GM21825 (cell line): ENCODE data around the gene FANCC.

Source experiments
- ATAC-seq: cut with Tn5 transposase; IDR thresholded peaks from one replicate; pipeline ENCODE4 v1.9.1; 2021; ENCODE audit warnings: mild to moderate bottlenecking, moderate library complexity; ENCODE audit not compliant: unreplicated experiment

The FANCC gene

GRCh38 chr9:95076696-95077052 is 240.8 kb downstream of the FANCC start:
- ATAC-seq: no peak

GRCh38 chr9:95075700-95076099 is 241.8 kb downstream of the FANCC start:
- no peak for ATAC-seq

DNA sequence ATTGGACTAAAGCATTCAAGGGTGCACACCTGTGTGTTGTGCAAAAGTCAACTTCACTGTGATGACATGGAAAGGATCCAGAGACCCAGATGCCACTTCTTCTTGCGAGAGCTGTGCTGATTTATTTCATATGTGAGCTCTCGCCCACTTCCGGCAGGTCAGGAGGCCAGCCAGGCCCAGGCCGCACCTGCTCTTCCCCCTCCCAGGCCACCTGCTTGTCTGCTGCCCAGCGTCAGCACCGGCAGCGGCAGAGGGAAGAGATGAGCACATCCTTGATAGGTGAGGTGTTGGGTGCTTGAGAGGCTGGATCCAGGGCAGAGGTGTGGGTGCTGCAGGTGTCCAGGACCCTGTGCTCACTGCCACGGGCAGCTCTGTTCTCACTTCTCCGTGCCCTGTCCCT is 242.9 kb downstream of the FANCC start:
- ATAC-seq: no peak

DNA sequence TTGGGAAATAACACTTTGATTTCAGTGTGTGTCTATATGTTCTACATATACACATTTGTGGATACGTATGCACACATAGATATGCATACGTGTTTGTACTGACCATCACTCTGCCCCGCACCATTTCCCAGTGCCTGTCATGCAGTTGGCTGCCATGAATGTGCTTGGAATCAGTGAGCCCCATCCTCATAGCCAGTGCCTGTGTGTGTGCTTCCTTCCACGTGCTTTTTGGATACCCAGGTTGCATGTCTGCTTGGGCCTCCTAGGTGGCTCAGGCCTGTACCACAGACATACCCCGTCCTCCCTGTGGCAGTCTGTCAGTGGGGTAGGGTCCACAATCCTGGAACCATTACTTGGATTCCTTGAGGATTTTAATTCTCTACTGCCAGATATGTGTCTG is 243.6 kb downstream of the FANCC start:
- no peak for ATAC-seq

- ATAC-seq: no peak
Measured at GRCh38 chr9:95073042-95073607, 244.4 kb downstream of the FANCC start.

GRCh38 chr9:95071925-95072324 is 245.6 kb downstream of the FANCC start:
- no peak for ATAC-seq

DNA sequence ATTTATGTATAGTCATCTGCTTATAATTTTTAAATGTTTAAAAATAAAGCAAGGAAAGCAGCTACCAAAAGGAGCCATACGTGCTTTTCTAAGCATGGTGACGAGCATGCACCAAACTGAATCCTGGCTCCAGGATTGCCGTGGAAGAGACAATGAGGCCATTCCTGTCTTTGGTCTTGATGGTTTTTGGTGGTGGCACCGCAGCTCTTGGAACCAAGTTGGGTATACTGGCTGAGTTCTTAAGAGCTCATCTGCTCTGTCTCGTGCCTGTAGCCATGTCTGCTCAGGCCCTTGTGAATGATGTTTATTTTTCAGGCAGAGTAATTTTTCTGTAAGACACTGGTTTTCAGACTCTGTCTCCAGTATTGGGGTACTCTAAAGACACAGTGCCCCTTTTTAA is 246.1 kb downstream of the FANCC start:
- ATAC-seq: no peak

GRCh38 chr9:95070549-95071021 is 246.9 kb downstream of the FANCC start:
- no peak for ATAC-seq

- no peak for ATAC-seq
Measured at GRCh38 chr9:95067897-95068296, 249.6 kb downstream of the FANCC start.

- no peak for ATAC-seq
Measured at GRCh38 chr9:95067057-95067456, 250.5 kb downstream of the FANCC start.

DNA sequence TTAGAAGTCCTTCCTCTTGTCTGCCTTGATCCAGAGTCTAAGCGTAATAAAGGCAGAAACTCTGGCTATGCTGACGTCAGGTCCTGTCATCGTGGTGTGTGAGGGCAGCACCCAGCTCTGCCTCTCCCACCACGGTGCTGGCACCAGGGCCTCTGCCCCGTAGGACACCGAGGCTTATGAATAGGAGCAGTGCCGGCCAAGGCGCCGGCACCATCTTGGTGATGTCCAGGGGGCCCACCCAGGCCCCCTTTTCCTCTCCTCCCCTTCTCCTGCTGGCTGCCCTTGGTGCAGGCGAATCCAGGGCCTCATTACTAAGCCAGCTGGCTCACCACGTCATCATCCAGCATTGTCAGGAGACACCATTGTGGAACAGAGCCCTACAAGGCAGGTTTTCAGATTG is 252.3 kb downstream of the FANCC start:
- ATAC-seq: no peak

GRCh38 chr9:95063300-95063699 is 254.2 kb downstream of the FANCC start:
- ATAC-seq: no peak

- ATAC-seq: no peak
Measured at GRCh38 chr9:95062596-95063065, 254.9 kb downstream of the FANCC start.

- ATAC-seq: no peak
Measured at GRCh38 chr9:95061916-95062595, 255.5 kb downstream of the FANCC start.

DNA sequence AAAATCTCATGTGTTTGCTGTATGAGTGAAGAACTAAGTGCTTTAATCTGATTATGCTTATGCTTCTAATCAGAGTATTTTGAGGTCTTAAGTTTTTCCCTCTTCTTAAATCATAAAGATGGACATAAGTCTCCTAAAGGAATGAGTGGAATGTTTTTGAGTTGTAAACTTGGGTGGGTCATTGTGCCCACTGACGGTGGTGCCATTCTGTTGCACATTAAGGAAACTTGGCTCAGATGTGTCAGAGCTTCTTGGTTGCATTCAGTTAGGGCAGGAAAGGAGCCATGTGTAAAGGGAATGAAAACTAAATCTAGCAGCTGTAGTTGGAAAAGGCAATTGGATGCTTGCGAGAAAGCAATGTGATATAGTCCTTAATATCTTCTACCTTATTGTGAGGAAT is 256.6 kb downstream of the FANCC start:
- ATAC-seq: no peak

- no peak for ATAC-seq
Measured at GRCh38 chr9:95060234-95060633, 257.3 kb downstream of the FANCC start.

DNA sequence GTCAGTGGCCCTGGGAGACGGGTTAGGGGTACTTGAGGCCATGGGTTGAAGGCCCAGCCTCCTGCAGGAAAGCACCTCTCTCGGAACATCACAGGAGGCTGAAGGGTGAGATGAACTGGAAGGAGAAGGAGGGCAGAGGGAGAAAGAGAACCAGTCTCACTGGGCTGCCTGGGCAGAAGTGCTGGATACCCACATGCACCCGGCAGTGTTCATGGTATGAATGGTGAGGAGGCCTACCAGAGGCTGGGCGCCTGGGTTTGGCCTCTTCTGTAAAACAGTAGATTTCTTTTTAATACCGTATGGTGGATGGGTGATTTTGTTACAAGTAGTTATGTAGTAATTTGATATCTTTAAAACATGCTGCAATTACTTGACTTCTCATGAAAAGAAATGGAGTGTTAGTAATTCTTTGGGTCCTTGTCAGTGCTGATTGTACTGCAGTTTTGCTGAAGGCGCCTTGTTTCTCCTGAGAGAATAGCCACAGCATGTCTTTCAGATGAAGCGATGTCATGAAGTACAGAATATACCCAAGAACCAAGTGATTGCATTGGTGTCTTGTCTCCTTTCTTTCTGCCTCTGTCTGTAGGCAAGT is 258.6 kb downstream of the FANCC start:
- no peak for ATAC-seq

DNA sequence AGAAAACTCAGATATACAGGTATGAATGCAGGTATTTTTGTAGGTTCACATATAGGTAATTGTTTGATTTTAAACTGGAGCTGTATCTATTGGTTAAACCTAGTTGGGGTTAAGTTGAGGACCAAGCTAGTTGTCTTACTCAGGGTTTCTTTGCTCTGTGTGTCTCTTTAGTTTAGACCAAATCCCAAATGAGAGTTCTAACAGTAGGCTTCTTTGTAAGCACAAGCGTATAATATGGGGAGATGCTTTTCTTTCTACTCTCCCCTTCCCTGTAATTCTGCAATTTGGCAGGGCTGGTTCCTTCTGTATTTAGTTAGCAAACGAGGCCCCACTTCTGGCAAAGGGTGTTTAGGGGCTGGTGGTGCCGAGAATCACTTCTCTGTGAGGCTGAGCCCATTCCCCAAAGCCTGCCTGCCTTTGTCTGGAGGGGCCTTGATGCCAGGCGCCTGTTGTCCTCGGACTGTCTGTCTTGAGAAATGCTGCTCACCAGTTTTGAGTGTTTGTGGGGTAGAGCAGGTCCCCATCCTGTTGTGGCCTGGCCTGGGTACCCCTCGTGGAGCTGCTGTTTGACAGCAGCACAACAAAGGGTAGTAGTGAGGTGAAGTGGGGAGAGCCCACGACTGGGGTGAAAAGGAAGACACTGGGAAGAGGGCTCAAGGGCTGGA is 259.3 kb downstream of the FANCC start:
- no peak for ATAC-seq

DNA sequence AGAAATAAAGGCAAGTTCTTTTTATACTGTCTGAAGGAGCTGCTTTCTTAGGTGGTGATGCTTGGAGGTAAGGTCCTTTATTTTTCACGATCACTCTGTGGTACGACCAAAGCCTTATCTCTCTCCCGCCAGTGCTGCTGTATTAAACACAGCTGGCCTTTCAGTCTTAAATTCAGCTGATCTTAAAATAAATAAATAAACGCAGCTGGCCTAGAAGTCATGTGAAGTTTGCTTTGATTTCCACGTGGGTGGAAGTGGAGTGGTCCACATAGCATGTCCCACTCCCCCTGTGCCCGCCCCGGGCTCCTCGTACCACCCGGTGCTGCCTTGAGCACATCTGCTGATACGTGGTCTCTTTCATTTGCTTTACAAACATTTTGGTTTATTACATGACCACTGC is 260.4 kb downstream of the FANCC start:
- ATAC-seq: no peak

- no peak for ATAC-seq
Measured at GRCh38 chr9:95055851-95056551, 261.5 kb downstream of the FANCC start.

- no peak for ATAC-seq
Measured at GRCh38 chr9:95055334-95055850, 262.1 kb downstream of the FANCC start.
